HG03520 (cell line): ENCODE data around the gene DRP2.
"Not testable (repeated sequence)": the region's sequence is repeated elsewhere in the genome, so short reads cannot be mapped to it uniquely, and the experiment has no call there.

Experiments used
- ATAC-seq: cut with Tn5 transposase; IDR thresholded peaks from one replicate; pipeline ENCODE4 v1.9.1; 2021; ENCODE audit warnings: mild to moderate bottlenecking, moderate library complexity; ENCODE audit not compliant: unreplicated experiment

The DRP2 gene

GRCh38 chrX:101231080-101231479 is 11.5 kb downstream of the DRP2 start:
- no peak for ATAC-seq

GRCh38 chrX:101232316-101232715 is 12.7 kb downstream of the DRP2 start:
- no peak for ATAC-seq

GRCh38 chrX:101237041-101237440 is 17.5 kb downstream of the DRP2 start:
- ATAC-seq: no peak

DNA sequence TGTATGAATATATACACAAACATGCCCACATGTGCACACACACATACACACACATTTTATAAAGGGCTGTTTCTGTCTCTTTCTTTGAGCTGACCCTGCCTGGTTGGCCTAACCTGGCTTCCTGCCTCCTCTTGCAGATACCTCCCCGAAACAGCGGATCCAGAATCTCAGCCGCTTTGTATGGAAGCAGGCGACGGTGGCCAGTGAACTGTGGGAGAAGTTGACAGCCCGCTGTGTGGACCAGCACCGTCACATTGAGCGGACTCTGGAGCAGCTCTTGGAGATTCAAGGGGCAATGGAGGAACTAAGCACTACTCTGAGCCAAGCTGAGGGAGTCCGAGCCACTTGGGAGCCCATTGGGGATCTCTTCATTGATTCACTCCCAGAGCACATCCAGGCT is 21.9 kb downstream of the DRP2 start:
- ATAC-seq: no peak

- no peak for ATAC-seq
Measured at GRCh38 chrX:101252634-101253033, 33.0 kb downstream of the DRP2 start.

GRCh38 chrX:101257448-101258258 is 38.1 kb downstream of the DRP2 start:
- no peak for ATAC-seq

- no peak for ATAC-seq
Measured at GRCh38 chrX:101258259-101258581, 38.6 kb downstream of the DRP2 start.

DNA sequence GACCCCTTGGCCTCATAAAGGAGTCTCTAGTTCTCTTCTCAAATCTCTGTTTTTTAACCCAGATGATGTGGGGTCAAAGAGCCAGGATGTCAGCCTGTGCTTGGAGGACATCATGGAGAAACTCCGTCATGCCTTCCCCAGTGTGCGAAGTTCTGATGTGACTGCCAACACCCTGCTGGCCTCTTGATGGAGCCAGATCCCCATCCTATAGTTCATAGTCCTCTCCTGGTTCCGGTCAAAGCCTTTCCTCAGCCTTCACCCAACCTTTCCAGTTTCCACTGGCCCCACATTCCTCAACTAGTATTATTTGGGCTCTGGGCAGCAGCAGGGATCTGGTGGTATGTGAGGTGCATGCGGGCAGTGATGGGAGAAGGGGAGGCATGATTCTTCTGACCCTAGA is 40.8 kb downstream of the DRP2 start:
- ATAC-seq: no peak

GRCh38 chrX:101262590-101262989 is 43.0 kb downstream of the DRP2 start:
- ATAC-seq: no peak

DNA sequence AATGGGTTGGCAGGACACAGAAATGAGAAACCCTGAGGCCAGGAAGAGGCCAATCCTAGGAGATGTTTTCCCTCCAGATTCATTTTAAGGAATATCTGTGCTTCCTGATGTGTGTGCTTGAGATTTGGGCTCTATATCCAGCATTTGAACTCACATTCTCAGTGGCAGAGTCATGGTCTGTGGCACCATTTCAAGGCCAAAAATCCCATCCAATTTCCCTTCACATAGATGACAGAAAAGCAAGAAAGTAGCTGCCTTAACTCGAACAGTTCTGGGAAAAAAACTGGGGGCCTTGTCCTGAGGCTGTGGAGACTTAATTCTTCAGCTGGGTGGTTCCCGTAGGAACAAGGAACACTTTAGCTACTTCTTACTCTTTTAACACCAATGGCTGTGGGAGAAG is 44.2 kb downstream of the DRP2 start:
- no peak for ATAC-seq

DNA sequence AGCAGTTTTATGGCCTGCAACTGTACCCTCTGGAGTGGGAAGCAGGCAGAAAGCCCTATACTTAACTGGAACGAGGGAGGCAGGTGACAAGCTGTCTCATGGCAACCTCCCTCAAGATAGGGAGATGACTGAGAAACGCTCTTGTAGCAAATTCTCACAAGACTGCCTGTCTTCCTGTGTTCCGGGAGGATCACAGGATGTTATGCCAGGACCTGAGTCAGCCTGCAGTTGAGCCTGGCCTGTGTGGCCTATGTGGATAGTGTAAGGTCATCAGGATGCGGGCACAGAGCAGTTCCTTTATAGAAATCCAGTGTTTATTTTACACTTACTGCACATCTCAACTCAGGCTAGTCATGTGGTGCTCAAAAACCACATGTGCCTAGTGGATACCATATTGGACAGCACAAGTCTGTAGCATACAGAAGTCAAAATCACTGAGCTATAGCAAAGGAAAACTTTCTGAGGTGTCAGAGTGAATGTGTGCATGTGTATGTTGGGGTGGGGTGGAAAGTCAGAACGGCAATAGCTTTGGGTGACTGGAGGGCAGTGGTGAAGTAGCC is 46.4 kb downstream of the DRP2 start:
- no peak for ATAC-seq

DNA sequence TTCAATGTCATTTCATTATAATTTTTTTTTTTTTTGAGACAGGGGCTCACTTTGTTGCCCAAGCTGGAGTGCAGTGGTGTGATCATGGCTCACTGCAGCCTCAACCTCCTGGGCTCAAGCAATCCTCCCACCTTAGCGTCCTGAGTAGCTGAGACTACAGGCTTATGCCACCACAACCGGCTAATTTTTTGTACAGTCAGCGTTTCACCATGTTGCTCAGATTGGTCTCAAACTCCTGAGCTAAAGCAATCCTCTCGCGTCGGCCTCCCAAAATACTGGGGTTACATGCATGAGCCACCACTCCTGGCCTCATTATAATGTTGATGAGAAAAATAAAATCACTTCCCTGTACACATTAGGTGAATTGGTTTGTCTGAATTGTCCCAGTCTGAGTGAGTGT is 54.6 kb downstream of the DRP2 start:
- ATAC-seq: no peak

- no peak for ATAC-seq
Measured at GRCh38 chrX:101276238-101276637, 56.7 kb downstream of the DRP2 start.

DNA sequence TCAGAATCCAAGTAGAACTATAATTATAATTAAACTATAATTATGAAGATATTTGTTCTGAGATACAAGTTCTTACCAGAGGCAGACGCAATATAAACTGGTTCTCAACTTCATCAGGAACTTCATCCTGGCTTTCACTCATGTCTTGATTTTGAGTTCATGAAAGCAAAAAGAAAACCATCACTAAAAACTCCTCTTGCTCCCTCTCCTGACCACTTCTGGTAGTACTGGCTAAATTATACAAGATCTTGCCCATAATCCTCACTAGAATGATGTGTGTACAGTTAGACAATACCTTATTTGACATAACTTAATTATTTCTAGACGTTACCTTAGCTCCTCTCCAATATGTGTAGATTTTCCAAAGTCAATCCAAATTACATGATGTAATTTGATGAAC is 67.8 kb downstream of the DRP2 start:
- ATAC-seq: no peak

DNA sequence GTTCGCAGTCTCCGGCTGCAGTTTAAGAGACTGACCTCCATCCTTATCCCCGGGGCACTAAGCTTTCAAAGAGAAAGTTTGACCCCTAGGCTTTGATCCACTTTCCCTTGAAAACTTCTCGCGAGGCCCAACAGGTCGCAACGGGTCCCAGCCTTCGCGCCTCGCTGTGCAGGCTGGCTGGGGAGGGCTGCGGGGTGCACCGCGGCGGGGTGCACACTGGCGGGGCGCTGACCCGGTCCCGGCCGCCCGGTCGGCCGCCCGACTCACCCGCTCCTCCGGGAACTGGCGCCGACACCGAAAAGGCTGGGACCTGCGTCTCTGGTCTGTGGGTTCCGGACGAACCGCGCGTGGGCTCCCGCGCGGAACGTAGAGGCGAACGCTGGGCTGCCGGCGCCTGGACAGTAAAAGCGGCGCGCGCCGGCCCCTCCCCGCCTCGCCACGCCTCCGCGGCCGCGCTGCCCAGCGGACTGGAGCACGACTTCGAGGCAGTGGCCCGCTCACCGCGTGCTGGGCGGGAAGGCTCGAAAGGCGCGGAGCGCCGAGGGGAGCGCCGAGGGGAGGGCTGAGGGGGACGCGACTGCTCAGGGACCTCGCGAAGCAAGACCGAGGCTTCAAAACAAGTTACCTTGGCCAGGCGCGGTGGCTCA is 71.5 kb downstream of the DRP2 start, which contains the start of gene TAF7L:
Gene TAF7L, minus strand, starts transcription at position 378 of the 647 bp plus-strand sequence. CDS start 3,791 bp downstream, outside the sequence.
- ATAC-seq: no peak

GRCh38 chrX:101295603-101296002 is 76.0 kb downstream of the DRP2 start:
- ATAC-seq: not testable (repeated sequence)

DNA sequence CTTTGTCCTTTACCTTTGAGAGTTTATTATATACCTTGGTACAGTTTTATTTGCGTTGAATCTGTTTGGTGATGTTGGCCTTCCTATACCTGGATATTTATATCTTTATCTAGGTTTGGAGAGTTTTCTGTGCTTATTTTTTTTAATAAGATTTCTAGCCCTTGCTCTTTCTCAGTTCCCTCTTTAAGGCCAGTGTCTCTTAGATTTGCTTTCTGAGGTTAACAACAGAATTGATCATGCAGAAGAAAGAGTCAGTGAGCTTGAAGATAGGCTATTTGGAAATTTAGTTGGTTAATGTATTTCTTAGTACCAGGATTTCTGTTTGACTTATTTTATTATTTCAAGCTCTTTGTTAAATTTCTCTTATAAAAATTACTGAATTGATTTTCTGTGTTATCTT is 84.2 kb downstream of the DRP2 start:
- no peak for ATAC-seq
